SK-N-SH (cell line): ENCODE measurements around the gene HNRNPH1. TPM values are rescaled to one million over a fixed set of nuclear protein-coding genes. Genes with fewer than 3 reads are reported as not detected.

ENCODE experiments used
- CTCF ChIA-PET: fragments of 300-600, 350-600 bp; formaldehyde crosslinking; extraction: SDS; loops from one replicate; lab custom pipeline; 2021; lab: Yijun Ruan, JAX
- POLR2A ChIA-PET: fragments of 350-600 bp; sonication (Branson Sonifier 250); formaldehyde crosslinking; extraction: SDS; loops from one replicate; lab custom pipeline; 2020; ENCODE audit warnings: antibody characterized with exemption, inconsistent platforms; lab: Yijun Ruan, JAX
- DNase-seq: peaks from one replicate; pipeline ENCODE4 v3.0.0; 2012
- H2AFZ ChIP-seq: fragments of 200-600 bp; sonication (generic); 2 replicates; pipeline ENCODE4 v1.8.1; 2016; ENCODE audit warnings: antibody characterized with exemption, mild to moderate bottlenecking, low read depth
- H3F3A ChIP-seq: fragments of 200-600 bp; sonication (generic); replicated peaks from 2 replicates; pipeline ENCODE3; 2016; ENCODE audit warnings: antibody characterized with exemption, mild to moderate bottlenecking; ENCODE audit not compliant: insufficient read depth
- H3K27ac ChIP-seq, 2 experiments: fragments of 200-500 bp in 1 of 2; fragments of 200-600 bp in 1 of 2; sonication (Bioruptor generic) in 1 of 2; sonication (generic), shearing (Covaris generic) in 1 of 2; 2 replicates each; pipeline versions ENCODE4 v1.5.1 to v1.6.1; 2014 to 2016; ENCODE audit warnings: low read depth in 2 of 2, inconsistent platforms in 1 of 2, low read length in 1 of 2, mild to moderate bottlenecking in 1 of 2, mixed read lengths in 1 of 2
- H3K27me3 ChIP-seq: fragments of 200-600 bp; sonication (generic), shearing (Covaris generic); 2 replicates; pipeline ENCODE4 v1.6.1; 2016; ENCODE audit warnings: mixed run types; ENCODE audit not compliant: insufficient read depth
- H3K36me3 ChIP-seq, 2 experiments: fragments of 200-500 bp in 1 of 2; fragments of 200-600 bp in 1 of 2; sonication (Bioruptor generic) in 1 of 2; sonication (generic) in 1 of 2; replicated peaks in 1 of 2; 2 replicates each; pipeline versions ENCODE3 to v1.5.1; 2014 to 2016; ENCODE audit warnings: low read length in 1 of 2, mild to moderate bottlenecking in 1 of 2; ENCODE audit not compliant: insufficient read depth in 2 of 2, control insufficient read depth in 1 of 2
- H3K4me1 ChIP-seq, 2 experiments: fragments of 200-500 bp in 1 of 2; fragments of 200-600 bp in 1 of 2; sonication (Bioruptor generic) in 1 of 2; sonication (generic), shearing (Covaris generic) in 1 of 2; 2 replicates each; pipeline versions ENCODE4 v1.5.1 to v1.6.1; 2014 to 2016; ENCODE audit warnings: low read depth in 1 of 2, low read length in 1 of 2, mixed run types in 1 of 2; ENCODE audit not compliant: insufficient read depth in 2 of 2, control insufficient read depth in 1 of 2
- H3K4me2 ChIP-seq: fragments of 200-600 bp; sonication (generic), shearing (Covaris generic); 2 replicates; pipeline ENCODE4 v1.6.1; 2017; ENCODE audit warnings: mixed run types
- H3K4me3 ChIP-seq, 2 experiments: fragments of 200-500 bp in 1 of 2; fragments of 200-600 bp in 1 of 2; sonication (Bioruptor generic) in 1 of 2; sonication (generic), shearing (Covaris generic) in 1 of 2; 2 replicates each; pipeline versions ENCODE4 v1.5.1 to v1.8.1; 2014 to 2016; ENCODE audit warnings: low read depth in 2 of 2, inconsistent platforms in 1 of 2, low read length in 1 of 2, mild to moderate bottlenecking in 1 of 2, mixed read lengths in 1 of 2, moderate library complexity in 1 of 2
- H3K79me2 ChIP-seq: fragments of 200-600 bp; sonication (generic); 2 replicates; pipeline ENCODE4 v1.8.1; 2017; ENCODE audit warnings: mild to moderate bottlenecking; ENCODE audit not compliant: insufficient read depth
- H3K9ac ChIP-seq: fragments of 200-600 bp; sonication (generic); 2 replicates; pipeline ENCODE4 v1.6.1; 2017; ENCODE audit warnings: mixed run types
- H3K9me2 ChIP-seq: fragments of 200-600 bp; sonication (generic); 2 replicates; pipeline ENCODE4 v1.6.1; 2017; ENCODE audit warnings: mixed run types
- H3K9me3 ChIP-seq: fragments of 200-600 bp; sonication (generic); 2 replicates; pipeline ENCODE4 v1.6.1; 2017; ENCODE audit warnings: mixed run types, mild to moderate bottlenecking, moderate library complexity
- H4K20me1 ChIP-seq: fragments of 200-600 bp; sonication (generic); 2 replicates; pipeline ENCODE4 v1.6.1; 2017; ENCODE audit warnings: mild to moderate bottlenecking, mixed run types; ENCODE audit not compliant: insufficient read depth
- CHD2 ChIP-seq: fragments of 150-350 bp; IDR thresholded peaks from 2 replicates; pipeline ENCODE4 v1.6.1; 2018; ENCODE audit warnings: low read length; ENCODE audit not compliant: partially characterized antibody
- ELF1 ChIP-seq: IDR thresholded peaks from 2 replicates; pipeline ENCODE4 v1.4.0; 2012
- EP300 ChIP-seq, 2 experiments: IDR thresholded peaks; 2 replicates each; pipeline versions ENCODE4 v1.4.0 to v1.6.1; 2012; ENCODE audit warnings: borderline replicate concordance in 1 of 2, low read depth in 1 of 2, low read length in 1 of 2
- EZH2phosphoT487 ChIP-seq: fragments of 200-600 bp; sonication (generic); IDR thresholded peaks from 2 replicates; pipeline ENCODE4 v1.6.1; 2017; ENCODE audit warnings: low read depth, mixed run types, mild to moderate bottlenecking, antibody characterized with exemption, moderate library complexity, borderline replicate concordance
- GABPA ChIP-seq: IDR thresholded peaks from 2 replicates; pipeline ENCODE4 v1.4.0; 2012; ENCODE audit warnings: low read depth, mild to moderate bottlenecking
- JUND ChIP-seq: IDR thresholded peaks from 2 replicates; pipeline ENCODE4 v1.4.0; 2012
- MEF2A ChIP-seq: IDR thresholded peaks from 2 replicates; pipeline ENCODE4 v1.4.0; 2012; ENCODE audit warnings: low read depth, borderline replicate concordance
- MXI1 ChIP-seq: IDR thresholded peaks from 2 replicates; pipeline ENCODE4 v1.6.1; 2012; ENCODE audit warnings: mild to moderate bottlenecking, low read depth, low read length, improper control_type of control experiment
- NFIC ChIP-seq: IDR thresholded peaks from 2 replicates; pipeline ENCODE4 v1.4.0; 2012; ENCODE audit warnings: borderline replicate concordance
- NRF1 ChIP-seq: IDR thresholded peaks from 2 replicates; pipeline ENCODE4 v1.6.1; 2012; ENCODE audit warnings: low read depth, mild to moderate bottlenecking, low read length
- POLR2AphosphoS5 ChIP-seq: IDR thresholded peaks from 2 replicates; pipeline ENCODE4 v1.6.1; 2012; ENCODE audit warnings: low read depth, low read length
- RAD21 ChIP-seq: IDR thresholded peaks from 2 replicates; pipeline ENCODE4 v1.6.1; 2012; ENCODE audit warnings: mild to moderate bottlenecking, low read length
- RCOR1 ChIP-seq: fragments of 150-350 bp; IDR thresholded peaks from 2 replicates; pipeline ENCODE4 v1.6.1; 2017; ENCODE audit warnings: antibody characterized with exemption, low read length
- RXRA ChIP-seq: IDR thresholded peaks from 2 replicates; pipeline ENCODE4 v1.4.0; 2012; ENCODE audit warnings: low read depth, mild to moderate bottlenecking, borderline replicate concordance
- SIN3A ChIP-seq: IDR thresholded peaks from 2 replicates; pipeline ENCODE4 v1.6.1; 2012; ENCODE audit warnings: low read depth, mild to moderate bottlenecking, low read length, moderate library complexity, borderline replicate concordance
- SMC3 ChIP-seq: IDR thresholded peaks from 2 replicates; pipeline ENCODE4 v1.6.1; 2012; ENCODE audit warnings: low read depth, low read length, improper control_type of control experiment
- TCF12 ChIP-seq: IDR thresholded peaks from 2 replicates; pipeline ENCODE4 v1.4.0; 2012
- YY1 ChIP-seq: IDR thresholded peaks from 2 replicates; pipeline ENCODE4 v1.4.0; 2012; ENCODE audit warnings: low read depth, mild to moderate bottlenecking
- WGBS: methylation state at CpG from one replicate; pipeline ENCODE4 v1.1.6; 2017; ENCODE audit warnings: low lambda C conversion rate; 5-methylcytosine and 5-hydroxymethylcytosine counted together
- polyA plus RNA-seq, 3 experiments: library from polyadenylated mRNA; depleted of rRNA; stranded (reverse); fragments of >200 nt; gene quantifications; 2 replicates each; pipeline ENCODE4 v1.2.3, GENCODE V29; 2012
- TF ChIP-seq, protein P1 (sequence below): fragments of 200-600 bp; sonication (generic); IDR thresholded peaks from 2 replicates; pipeline ENCODE4 v1.6.1; 2017; ENCODE audit warnings: antibody characterized with exemption, mild to moderate bottlenecking, moderate library complexity
- TF ChIP-seq, protein P2 (sequence below): fragments of 150-350 bp; IDR thresholded peaks from 2 replicates; pipeline ENCODE4 v1.6.1; 2017; ENCODE audit warnings: antibody characterized with exemption, low read length, low read depth, borderline replicate concordance

HNRNPH1 gene
- polyA plus RNA-seq, 1 of the 3 experiments (the other 2 are of a cell fraction): 192 TPM

DNA sequence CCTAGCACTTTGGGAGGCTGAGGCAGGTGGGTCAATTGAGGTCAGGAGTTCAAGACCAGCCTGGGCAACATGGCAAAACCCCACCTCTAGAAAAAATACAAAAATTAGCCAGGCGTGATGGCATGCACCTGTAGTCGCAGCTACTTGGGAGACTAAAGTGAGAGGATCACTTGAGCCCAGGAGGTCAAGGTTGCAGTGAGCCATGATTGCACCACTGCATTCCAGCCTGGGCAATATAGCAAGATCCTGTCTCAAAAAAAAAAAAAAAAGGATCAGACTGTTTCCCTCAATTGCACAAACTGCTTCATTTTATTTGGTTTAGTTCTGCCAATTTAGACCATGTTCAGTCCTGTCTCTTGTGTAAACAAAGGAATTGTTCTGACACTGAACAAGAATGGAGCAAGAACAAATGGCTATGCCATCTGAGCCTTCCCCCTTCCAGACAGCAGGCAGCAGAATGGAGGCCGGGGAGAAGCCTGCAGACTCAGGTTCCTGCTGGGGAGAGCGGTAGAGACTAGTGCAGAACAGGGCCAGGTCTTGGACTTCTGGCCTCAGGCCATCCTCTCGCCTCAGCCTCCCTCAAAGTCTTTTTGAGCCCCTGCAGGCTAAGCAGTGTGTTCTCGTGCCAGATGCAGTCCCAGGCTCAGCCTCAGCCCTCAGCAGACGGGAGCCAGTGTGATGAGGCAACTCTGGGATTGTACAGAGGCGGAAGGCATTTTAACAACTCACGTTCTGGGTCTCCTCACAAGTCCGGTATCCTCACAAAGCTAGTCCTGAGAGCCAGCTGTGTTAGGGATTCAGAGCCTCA, 18.2 kb downstream of the HNRNPH1 start:
- Histone ChIP-seq H3K36me3 (peaks cover 21 to 45% of the 10 kb centered on the region in 2 experiments), H3K9ac (no peak overlapping the region), H3K4me2 (no peak overlapping the region), H3K4me1 (peaks cover 0 to 23% of the 10 kb centered on the region in 2 experiments; a peak in 1 of 4 replicates), H3K4me3 (no peak overlapping the region), H3F3A (peaks cover 32% of the 10 kb centered on the region), H3K9me2 (no peaks in the 10 kb centered on the region), H3K27me3 (no peaks in the 10 kb centered on the region), H3K79me2 (no peaks in the 10 kb centered on the region), H4K20me1 (peaks cover 29% of the 10 kb centered on the region), H3K27ac (no peak overlapping the region; a peak in 1 of 4 replicates), H3K9me3 (no peaks in the 10 kb centered on the region), H2AFZ (no peak overlapping the region)
- 84% methylated on average over 10 of the region's 10 CpGs for WGBS
- TF ChIP-seq CHD2: no peak
- TF ChIP-seq EZH2phosphoT487: no peak
- TF ChIP-seq RCOR1: no peak
- TF ChIP-seq, protein P1, sequence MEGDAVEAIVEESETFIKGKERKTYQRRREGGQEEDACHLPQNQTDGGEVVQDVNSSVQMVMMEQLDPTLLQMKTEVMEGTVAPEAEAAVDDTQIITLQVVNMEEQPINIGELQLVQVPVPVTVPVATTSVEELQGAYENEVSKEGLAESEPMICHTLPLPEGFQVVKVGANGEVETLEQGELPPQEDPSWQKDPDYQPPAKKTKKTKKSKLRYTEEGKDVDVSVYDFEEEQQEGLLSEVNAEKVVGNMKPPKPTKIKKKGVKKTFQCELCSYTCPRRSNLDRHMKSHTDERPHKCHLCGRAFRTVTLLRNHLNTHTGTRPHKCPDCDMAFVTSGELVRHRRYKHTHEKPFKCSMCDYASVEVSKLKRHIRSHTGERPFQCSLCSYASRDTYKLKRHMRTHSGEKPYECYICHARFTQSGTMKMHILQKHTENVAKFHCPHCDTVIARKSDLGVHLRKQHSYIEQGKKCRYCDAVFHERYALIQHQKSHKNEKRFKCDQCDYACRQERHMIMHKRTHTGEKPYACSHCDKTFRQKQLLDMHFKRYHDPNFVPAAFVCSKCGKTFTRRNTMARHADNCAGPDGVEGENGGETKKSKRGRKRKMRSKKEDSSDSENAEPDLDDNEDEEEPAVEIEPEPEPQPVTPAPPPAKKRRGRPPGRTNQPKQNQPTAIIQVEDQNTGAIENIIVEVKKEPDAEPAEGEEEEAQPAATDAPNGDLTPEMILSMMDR: no peak
- no peak for TF ChIP-seq NRF1
- TF ChIP-seq RXRA: no peak
- no peak for TF ChIP-seq MEF2A
- no peak for TF ChIP-seq YY1
- no peak for TF ChIP-seq RAD21
- TF ChIP-seq ELF1: no peak
- no peak for TF ChIP-seq GABPA
- TF ChIP-seq MXI1: no peak
- TF ChIP-seq SIN3A: no peak
- TF ChIP-seq EP300 (IDR thresholded peaks at IDR 0.05; ENCODE audit: borderline replicate concordance in 1 of 2, low read depth in 1 of 2, low read length in 1 of 2): no peak
- no peak for TF ChIP-seq TCF12
- TF ChIP-seq POLR2AphosphoS5: no peak
- no peak for TF ChIP-seq NFIC
- TF ChIP-seq, protein P2, sequence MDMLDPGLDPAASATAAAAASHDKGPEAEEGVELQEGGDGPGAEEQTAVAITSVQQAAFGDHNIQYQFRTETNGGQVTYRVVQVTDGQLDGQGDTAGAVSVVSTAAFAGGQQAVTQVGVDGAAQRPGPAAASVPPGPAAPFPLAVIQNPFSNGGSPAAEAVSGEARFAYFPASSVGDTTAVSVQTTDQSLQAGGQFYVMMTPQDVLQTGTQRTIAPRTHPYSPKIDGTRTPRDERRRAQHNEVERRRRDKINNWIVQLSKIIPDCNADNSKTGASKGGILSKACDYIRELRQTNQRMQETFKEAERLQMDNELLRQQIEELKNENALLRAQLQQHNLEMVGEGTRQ: no peak
- TF ChIP-seq SMC3: no peak
- no peak for TF ChIP-seq JUND
- CTCF ChIA-PET: no interaction called here
- no peak for DNase-seq
- POLR2A ChIA-PET: interaction anchor here (1.0 to 3.6 kb wide), 3 partner anchors 10 to 28 kb away, joined by 4 to 19 read pairs (median 5); partner anchors contain the start of gene HNRNPH1
